NB4 (cell line): ENCODE data around the gene VGF.

Source experiments
- MYC ChIP-seq: IDR thresholded peaks from 2 replicates; pipeline ENCODE4 v1.6.1; 2011; ENCODE audit warnings: low read depth, low read length
- POLR2A ChIP-seq: IDR thresholded peaks from 2 replicates; pipeline ENCODE4 v1.6.1; 2011; ENCODE audit warnings: mild to moderate bottlenecking; ENCODE audit not compliant: insufficient read length; ENCODE audit errors: extremely low read depth
- TF ChIP-seq, protein P1 (sequence below): IDR thresholded peaks from one replicate; pipeline ENCODE4 v1.5.1; 2012; ENCODE audit warnings: low read depth, low read length
- TF ChIP-seq, protein P2 (sequence below): IDR thresholded peaks from 2 replicates; pipeline ENCODE4 v1.6.1; 2011; ENCODE audit warnings: low read depth, low read length

DNA sequence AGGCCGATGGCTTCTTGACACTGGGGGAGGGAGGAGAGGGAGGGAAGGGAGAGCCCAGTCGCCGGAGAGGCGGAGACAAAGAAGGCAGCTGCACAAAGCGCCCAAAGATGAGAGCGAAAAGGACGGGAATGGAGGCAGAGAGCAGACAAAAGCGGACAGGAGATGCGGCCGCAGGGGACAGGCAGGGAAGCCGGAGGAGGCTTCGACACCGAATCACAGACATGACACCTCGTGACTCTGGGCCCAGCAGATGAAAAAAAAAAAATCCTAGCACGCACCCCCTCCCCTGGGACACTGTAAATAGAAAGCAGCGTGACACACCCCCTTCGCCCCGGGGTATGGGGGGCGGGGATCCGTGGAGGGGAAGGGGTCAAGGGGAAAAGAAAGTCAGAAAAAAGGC, 13.7 kb upstream of the VGF start:
- TF ChIP-seq POLR2A, result no peak
- TF ChIP-seq, protein P1, sequence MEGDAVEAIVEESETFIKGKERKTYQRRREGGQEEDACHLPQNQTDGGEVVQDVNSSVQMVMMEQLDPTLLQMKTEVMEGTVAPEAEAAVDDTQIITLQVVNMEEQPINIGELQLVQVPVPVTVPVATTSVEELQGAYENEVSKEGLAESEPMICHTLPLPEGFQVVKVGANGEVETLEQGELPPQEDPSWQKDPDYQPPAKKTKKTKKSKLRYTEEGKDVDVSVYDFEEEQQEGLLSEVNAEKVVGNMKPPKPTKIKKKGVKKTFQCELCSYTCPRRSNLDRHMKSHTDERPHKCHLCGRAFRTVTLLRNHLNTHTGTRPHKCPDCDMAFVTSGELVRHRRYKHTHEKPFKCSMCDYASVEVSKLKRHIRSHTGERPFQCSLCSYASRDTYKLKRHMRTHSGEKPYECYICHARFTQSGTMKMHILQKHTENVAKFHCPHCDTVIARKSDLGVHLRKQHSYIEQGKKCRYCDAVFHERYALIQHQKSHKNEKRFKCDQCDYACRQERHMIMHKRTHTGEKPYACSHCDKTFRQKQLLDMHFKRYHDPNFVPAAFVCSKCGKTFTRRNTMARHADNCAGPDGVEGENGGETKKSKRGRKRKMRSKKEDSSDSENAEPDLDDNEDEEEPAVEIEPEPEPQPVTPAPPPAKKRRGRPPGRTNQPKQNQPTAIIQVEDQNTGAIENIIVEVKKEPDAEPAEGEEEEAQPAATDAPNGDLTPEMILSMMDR, result no peak
- TF ChIP-seq, protein P2, sequence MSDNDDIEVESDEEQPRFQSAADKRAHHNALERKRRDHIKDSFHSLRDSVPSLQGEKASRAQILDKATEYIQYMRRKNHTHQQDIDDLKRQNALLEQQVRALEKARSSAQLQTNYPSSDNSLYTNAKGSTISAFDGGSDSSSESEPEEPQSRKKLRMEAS, result no peak
- TF ChIP-seq MYC, result no peak
